Activated T-helper 9 cell treated with anti-CD3 and anti-CD28 coated beads, Interleukin-2, amount 50 U/mL, for 16 hours (primary cell): ENCODE results near the gene GABRG3.

ENCODE experiments used
- DNase-seq: peaks from one replicate; pipeline ENCODE4 v3.0.0-alpha.2; 2020; ENCODE audit warnings: low read depth

The GABRG3 gene

DNA sequence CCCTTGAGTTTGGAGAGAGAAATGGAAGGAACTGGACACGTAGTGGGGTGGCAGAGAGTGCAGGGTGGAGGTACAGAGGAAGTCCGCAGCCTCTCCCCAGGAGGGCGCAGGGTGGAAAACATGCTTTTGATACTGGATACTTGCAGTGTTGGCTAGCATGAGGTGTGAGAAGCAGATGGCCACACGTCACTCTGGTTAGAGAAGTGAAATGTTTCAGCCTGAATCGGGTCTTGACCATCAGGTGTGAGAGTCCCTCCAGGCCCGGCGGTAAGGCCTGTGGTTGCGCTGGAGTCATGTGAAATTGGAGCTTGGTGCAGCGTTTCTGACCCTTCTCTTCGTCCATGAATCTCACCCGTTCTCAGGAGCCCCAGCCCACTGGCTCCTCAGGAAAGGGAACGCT is 93.1 kb downstream of the GABRG3 start:
- DNase-seq = no peak

GRCh38 chr15:27065151-27065550 is 94.2 kb downstream of the GABRG3 start:
- no peak for DNase-seq

GRCh38 chr15:27065785-27066184 is 94.8 kb downstream of the GABRG3 start:
- no peak for DNase-seq

DNA sequence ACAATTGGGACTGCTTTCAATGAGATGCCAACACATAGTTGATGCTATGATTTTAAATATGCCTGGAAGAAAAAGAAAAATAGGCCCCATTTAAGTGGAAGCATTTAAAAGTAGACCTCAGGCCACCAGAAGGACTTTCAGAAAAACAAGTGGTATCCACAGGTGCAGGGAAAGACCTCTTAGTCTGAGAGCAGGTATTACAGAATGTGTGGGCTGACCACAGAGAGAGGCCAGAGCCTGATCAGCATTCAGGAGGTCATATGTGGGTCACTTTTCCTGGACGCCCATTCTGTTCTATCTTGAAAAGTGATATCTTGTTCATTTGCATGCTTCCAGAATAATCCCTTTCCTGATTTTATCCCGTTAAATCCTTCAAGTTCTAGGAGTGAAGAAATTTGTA is 95.5 kb downstream of the GABRG3 start:
- no peak for DNase-seq

DNA sequence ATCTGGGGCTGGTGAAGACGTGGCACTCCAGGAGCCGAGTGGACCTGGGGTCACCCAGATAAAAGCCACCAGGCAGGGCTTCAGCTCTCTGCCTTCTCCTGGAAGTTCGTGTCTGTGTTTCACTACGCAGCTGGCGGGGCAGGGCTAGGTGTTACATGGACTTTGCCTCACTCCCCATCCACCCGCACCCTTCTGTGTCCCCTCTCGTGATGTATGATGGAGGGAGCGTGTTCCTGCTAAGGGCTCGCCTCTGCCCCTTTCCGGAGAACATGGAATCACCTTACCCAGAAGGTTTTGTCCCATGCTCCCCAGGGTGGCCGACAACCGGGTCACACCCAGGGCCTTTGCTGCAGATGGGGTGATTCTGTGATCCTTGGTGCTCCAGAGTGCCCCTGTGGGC is 96.2 kb downstream of the GABRG3 start:
- DNase-seq = no peak

GRCh38 chr15:27070841-27071240 is 99.9 kb downstream of the GABRG3 start:
- DNase-seq = no peak

DNA sequence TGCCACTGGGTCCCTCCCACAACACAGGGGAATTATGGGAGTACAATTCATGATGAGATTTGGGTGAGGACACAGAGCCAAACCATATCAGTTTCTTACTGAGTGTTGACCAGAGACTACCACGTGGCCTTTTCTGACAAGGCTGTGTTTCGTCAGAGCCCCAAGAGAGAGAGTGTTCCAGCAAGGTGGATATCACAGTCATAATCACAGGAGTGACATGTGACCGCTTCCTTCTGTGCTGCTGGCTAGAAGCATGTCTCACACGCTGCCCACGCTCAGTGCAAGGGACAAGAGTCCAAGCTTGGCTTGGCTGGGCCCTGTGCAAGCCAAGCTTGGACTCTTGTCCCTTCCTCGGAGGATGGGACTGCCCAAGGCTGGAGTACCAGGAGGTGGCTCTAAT is 103.2 kb downstream of the GABRG3 start:
- no peak for DNase-seq

GRCh38 chr15:27077790-27078189 is 106.8 kb downstream of the GABRG3 start:
- no peak for DNase-seq

- no peak for DNase-seq
Measured at GRCh38 chr15:27081676-27082418, 110.9 kb downstream of the GABRG3 start.

DNA sequence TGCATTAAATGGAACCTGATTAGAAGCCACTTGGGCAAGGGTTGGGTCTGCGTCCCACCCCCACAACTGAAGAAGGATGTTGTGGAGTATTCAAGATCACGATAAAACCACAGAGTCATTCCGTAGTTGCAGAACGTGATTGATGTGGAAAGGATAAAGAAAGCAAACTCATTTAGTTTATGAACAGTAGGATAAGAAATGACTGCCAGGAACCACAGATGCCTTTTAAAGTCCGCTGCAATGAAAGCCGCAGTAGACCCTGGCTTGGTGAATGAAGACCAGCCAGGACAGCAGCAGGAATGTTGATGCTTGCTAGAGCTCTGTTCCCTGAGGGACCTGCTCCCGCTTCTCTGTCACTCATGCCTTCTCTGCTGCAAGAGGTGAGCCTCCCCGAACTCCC is 111.5 kb downstream of the GABRG3 start:
- DNase-seq = no peak

DNA sequence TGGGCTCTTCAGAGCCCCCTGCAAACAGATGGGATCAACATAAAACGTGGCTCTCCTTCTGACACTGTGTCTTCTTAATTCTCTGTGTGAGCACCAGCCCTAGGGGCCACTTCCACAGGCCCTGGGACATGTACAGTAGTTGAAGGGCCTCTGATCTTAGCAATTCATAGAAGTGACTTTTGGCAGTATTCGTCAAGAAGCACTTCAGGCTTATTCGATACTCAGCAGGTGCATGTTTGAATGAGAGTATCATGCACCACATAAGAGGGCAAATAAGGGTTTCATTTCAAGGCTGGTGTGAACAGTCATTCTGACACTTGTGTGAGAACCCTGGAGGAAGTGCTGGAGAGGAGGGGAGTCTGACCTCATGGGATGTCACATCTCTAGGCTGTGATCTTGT is 113.9 kb downstream of the GABRG3 start:
- DNase-seq = no peak

GRCh38 chr15:27086149-27086548 is 115.2 kb downstream of the GABRG3 start:
- DNase-seq = no peak

- no peak for DNase-seq
Measured at GRCh38 chr15:27086805-27087204, 115.8 kb downstream of the GABRG3 start.

DNA sequence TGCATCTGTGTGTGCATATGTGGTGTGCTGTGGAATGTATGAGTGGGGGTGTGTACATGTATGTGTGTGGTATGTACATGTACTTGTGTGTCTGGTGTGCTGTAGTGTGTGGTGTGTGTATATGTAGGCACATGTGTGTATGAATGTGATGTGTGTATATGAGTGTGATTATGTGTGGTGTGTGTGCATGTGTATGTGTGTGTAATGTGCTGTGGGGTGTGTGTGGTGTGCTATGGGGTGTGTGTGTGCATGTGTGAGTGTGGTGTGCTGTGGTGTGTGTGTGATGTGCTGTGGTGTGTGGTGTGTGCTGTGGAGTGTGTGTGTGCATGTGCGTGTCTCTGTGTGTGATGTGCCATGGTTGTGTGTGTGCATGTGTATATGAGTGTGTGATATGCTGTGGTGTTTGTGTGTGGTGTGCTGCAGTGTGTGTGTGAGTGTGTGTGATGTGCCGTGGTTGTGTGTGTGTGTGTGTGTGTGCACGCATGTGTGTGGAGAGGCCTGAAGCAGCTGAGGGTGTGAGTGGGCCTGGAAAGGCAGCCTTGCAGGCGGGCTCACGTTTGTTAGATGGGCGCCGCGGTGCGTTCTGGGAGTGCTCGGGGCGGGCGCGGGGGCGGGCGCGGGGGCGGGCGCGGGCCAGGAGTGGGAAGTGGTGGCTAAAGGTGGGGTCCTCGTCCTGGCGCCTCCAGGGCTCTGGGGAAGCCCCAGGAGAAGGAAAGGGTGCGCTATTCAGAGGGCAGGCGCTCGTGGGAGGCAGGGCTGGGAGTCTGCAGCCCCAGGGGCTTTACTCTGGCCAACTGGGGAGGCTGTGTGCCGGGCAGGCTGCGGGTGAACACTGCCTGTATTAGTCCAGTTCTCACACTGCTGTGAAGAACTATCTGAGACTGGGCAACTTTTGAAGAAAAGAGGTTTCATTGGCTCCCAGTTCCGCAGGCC is 116.9 kb downstream of the GABRG3 start:
- no peak for DNase-seq

DNA sequence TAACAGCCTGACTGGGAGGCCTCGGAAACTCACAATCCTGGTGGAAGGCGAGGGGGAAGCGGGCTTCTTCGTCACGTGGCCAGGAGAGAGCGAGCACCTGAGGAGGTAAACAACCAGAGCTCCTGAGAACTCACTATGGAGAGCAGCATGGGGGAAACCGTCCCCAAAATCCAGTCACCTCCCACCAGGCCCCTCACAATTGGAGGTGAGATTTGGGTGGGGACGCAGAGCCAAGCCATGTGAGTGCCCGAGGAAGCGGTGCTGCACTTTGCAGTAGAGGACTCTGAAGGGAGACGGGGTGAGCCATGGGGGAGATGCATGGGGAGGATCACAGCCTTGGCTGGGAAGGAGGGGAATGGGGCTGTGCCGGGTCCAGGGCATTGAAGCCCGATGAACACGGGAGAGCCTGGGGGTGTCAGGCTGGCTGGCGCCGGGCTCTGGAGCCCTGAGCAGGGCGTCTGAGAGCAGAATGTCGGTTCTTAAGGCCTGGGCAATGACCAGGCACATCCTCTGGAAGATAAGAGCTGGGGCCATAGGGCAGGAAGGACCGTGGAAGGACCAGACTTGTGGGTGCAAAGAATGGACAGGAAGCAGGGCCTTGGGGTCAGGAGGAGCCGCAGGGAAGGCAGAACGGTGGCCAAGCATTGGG is 117.7 kb downstream of the GABRG3 start:
- no peak for DNase-seq

GRCh38 chr15:27089233-27089586 is 118.2 kb downstream of the GABRG3 start:
- no peak for DNase-seq

GRCh38 chr15:27089676-27090075 is 118.7 kb downstream of the GABRG3 start:
- no peak for DNase-seq

DNA sequence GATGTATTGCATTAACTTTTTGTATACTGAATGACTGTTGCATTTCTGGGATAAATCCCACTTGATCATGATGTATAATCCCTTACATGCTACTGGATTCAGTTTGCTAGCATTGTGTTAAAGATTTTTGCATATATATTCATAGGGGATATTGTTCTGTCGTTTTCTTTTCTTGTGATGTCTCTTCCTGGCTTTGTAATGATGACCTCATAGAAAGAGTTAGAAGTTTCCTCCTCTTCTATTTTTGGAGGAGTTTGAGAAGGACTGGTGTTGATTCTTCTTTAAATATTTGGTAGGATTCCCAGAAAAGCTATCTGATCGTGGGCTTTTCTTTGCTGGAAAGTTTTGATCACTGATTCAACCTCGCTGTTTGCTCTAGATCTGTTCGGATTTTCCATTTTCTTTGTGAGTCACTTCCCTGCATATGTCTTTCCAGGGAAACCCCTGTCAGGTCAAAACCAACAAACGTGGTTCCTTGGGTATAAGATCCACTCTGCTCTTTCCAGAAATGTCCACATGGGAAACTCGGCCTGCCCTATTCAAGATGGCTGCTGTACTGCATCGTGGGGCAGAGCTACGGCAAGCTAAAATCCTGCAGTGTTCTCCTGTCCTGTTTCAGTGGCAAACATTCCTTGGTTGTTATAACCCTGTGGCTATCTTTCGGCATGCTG is 120.4 kb downstream of the GABRG3 start:
- DNase-seq = no peak

DNA sequence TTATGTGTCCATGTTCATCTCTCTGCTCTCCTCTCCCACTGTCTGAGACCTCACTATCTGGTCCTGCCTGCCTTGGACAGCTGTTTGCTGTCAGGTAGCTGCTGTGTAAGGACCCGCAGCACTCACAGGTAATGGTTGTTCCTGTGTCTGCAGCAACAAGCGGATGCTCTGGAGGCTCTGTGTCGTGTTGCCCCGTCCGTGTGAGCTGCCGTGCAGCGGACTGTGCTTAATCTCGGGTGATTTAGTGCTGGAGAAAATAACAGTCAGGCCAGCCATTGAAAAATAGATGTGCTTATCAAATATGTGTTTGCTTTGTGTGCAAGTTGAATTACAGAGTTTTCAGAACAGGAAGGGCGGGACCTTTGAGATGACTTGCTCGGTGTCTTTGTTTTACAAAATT is 121.4 kb downstream of the GABRG3 start:
- no peak for DNase-seq

- DNase-seq = no peak
Measured at GRCh38 chr15:27094235-27094634, 123.3 kb downstream of the GABRG3 start.

DNA sequence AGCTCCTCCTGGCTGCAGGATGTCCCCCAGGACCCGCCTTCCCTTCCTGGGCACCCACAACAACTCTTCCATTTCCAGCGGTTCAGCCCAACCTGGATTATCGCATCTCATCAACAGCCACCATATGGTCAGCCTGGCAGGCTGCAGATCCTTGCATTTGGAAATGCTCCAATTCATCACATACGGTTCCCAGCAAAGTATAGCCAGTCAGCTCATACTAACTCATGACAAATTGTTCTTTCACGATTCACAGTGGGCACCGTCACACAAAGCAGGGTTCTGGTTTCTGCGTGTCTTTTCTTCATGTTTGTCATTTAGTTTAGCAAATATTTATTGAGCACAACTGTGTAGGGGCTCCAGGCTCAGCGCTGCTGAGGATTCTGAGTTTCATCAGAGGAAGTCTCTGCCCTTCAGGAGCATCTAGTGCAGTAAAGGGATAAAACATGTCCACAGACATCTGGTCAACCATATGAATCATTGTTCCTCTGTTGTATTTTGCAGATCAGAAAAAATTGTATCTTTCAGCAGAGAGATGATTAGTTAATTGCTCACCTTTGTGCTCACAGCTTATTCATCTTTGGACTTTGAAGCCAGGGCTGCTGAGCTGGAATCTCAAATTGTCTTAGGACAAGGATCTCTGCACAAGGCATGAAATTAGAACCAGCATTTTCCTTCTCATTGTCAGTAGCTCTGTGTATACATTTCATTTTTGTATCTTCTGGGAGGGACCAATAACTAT is 125.1 kb downstream of the GABRG3 start:
- no peak for DNase-seq

- DNase-seq = no peak
Measured at GRCh38 chr15:27097506-27097905, 126.5 kb downstream of the GABRG3 start.
